HG03439 (cell line): ENCODE measurements around the gene TMPRSS15.

ENCODE experiments used
- ATAC-seq: cut with Tn5 transposase; IDR thresholded peaks from one replicate; pipeline ENCODE4 v1.9.1; 2021; ENCODE audit warnings: mild to moderate bottlenecking, moderate library complexity; ENCODE audit not compliant: unreplicated experiment

The TMPRSS15 gene

GRCh38 chr21:18248171-18248570, 155.4 kb downstream of the TMPRSS15 start:
- no peak for ATAC-seq

- no peak for ATAC-seq
Measured at GRCh38 chr21:18245464-18245967, 158.1 kb downstream of the TMPRSS15 start.

- ATAC-seq, result no peak
Measured at GRCh38 chr21:18244671-18245463, 158.7 kb downstream of the TMPRSS15 start, which contains the start of gene CHODL. Gene CHODL, plus strand, starts transcription at chr21:18244833. Its CDS starts 391 bp downstream, at chr21:18245224.

- no peak for ATAC-seq
Measured at GRCh38 chr21:18235545-18235944, 168.0 kb downstream of the TMPRSS15 start.

- ATAC-seq, result no peak
Measured at GRCh38 chr21:18228060-18228739, 175.4 kb downstream of the TMPRSS15 start.

- ATAC-seq, result no peak
Measured at GRCh38 chr21:18222346-18222745, 181.2 kb downstream of the TMPRSS15 start.

DNA sequence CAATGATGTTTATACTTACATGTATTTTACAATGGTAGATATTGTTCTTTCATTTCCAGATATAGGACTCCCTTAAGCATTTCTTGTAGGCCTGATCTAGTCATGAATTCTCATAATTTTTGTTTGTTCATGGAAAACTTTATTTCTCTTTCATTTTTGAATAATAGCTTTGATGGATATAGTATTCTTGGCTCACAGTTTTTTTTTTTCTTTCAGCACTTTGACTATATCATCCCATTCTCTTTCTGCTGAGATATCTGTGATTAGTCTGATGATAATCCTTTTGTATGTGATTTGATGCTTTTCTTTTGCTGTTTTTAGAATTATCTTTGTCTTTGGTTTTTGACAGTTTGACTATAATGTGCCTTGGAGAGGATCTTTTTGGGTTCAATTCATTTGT, 183.1 kb downstream of the TMPRSS15 start:
- ATAC-seq, result no peak
